Coronary artery (tissue), 2 donors: ENCODE measurements around the gene TNKS1BP1.

Source experiments
- DNase-seq: peaks from one replicate; pipeline ENCODE4 v3.0.0-alpha.2; 2017; ENCODE audit warnings: low spot score
- H3K27ac ChIP-seq, 2 donors: fragments of 200-600 bp; sonication (generic); one replicate each; pipeline ENCODE4 v1.5.1; 2016 to 2019
- H3K4me3 ChIP-seq: fragments of 200-600 bp; sonication (generic); 2 replicates; pipeline ENCODE4 v1.5.1; 2016; ENCODE audit warnings: mild to moderate bottlenecking, moderate library complexity
- CTCF ChIP-seq: fragments of 200-600 bp; sonication (generic); IDR thresholded peaks from one replicate; pipeline ENCODE4 v1.5.1; 2019; ENCODE audit warnings: antibody characterized with exemption

Gene TNKS1BP1

GRCh38 chr11:57359896-57360690 lies 35.3 kb upstream of the TNKS1BP1 start:
- no peak for DNase-seq
- no peak for TF ChIP-seq CTCF
- Histone ChIP-seq H3K4me3 (no peak overlapping the region), H3K27ac (no peak overlapping the region)

- Histone ChIP-seq H3K4me3 (no peak overlapping the region), H3K27ac (no peak overlapping the region)
- no peak for DNase-seq
- no peak for TF ChIP-seq CTCF
Measured at GRCh38 chr11:57359396-57359795, 34.6 kb upstream of the TNKS1BP1 start.

GRCh38 chr11:57358991-57359390 lies 34.2 kb upstream of the TNKS1BP1 start:
- no peak overlapping the region for H3K4me3 ChIP-seq
- no peak for DNase-seq
- TF ChIP-seq CTCF, result no peak
- no peak overlapping the region for H3K27ac ChIP-seq

- no peak for DNase-seq
- Histone ChIP-seq H3K4me3 (no peak overlapping the region), H3K27ac (no peak overlapping the region)
- TF ChIP-seq CTCF, result no peak
Measured at GRCh38 chr11:57358543-57358961, 33.8 kb upstream of the TNKS1BP1 start.

GRCh38 chr11:57357856-57358255 lies 33.1 kb upstream of the TNKS1BP1 start:
- H3K27ac ChIP-seq, result peak overlapping the region in 1 of 2 donors; percentile 41
- DNase-seq, result no peak

GRCh38 chr11:57357310-57357709 lies 32.6 kb upstream of the TNKS1BP1 start:
- no peak for TF ChIP-seq CTCF
- no peak for DNase-seq
- H3K27ac ChIP-seq, result no peak overlapping the region

More at GRCh38 chr11:57357856-57358255, 33.1 kb upstream of the TNKS1BP1 start:
- no peak for TF ChIP-seq CTCF
- H3K4me3 ChIP-seq, result no peak overlapping the region

GRCh38 chr11:57356268-57356667 lies 31.5 kb upstream of the TNKS1BP1 start:
- no peak for DNase-seq
- Histone ChIP-seq H3K4me3 (no peak overlapping the region), H3K27ac (no peak overlapping the region)
- TF ChIP-seq CTCF, result no peak

More at GRCh38 chr11:57357310-57357709, 32.6 kb upstream of the TNKS1BP1 start:
- no peak overlapping the region for H3K4me3 ChIP-seq
